Suprapubic skin (tissue), 4 donors: ENCODE results near the gene BCL11A.

ENCODE experiments used
- EP300 ChIP-seq: sonication (generic); formaldehyde crosslinking; IDR thresholded peaks from one replicate; pipeline ENCODE4 v1.6.1; 2017; ENCODE audit warnings: antibody characterized with exemption
- POLR2AphosphoS5 ChIP-seq, 3 donors: sonication (generic); formaldehyde crosslinking; IDR thresholded peaks; one replicate each; pipeline ENCODE4 v1.6.1; 2017; ENCODE audit warnings: antibody characterized with exemption in 3 of 3
- TF ChIP-seq, protein P1 (sequence below), 2 donors: fragments of 200-600 bp in 1 of 2; fragments of 450-650 bp in 1 of 2; sonication (generic) in 1 of 2; IDR thresholded peaks; one replicate each; pipeline ENCODE4 v1.5.1; 2016 to 2019; ENCODE audit warnings: antibody characterized with exemption in 2 of 2, mild to moderate bottlenecking in 1 of 2, moderate library complexity in 1 of 2

DNA sequence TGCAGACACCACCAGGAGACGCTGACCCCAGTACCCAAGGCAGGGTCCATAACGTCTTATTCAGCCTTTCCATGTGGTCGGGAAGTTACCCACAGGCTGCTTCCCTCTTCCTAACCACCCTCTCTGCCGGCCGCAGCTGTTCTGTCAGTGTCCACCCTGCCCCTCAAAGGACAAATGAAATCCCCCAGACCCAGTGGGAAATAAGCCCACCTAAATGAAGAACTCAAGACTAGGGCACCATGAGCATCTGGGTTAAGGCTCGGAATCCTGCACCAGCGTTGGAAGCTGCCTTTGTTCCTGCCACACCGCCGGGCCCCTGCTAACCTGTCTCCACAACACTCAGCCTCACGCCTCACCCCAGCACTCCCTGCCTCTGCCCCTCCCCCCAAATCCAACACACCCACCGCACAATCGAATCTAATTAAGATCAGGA is 21.7 kb downstream of the BCL11A start:
- TF ChIP-seq, protein P1, sequence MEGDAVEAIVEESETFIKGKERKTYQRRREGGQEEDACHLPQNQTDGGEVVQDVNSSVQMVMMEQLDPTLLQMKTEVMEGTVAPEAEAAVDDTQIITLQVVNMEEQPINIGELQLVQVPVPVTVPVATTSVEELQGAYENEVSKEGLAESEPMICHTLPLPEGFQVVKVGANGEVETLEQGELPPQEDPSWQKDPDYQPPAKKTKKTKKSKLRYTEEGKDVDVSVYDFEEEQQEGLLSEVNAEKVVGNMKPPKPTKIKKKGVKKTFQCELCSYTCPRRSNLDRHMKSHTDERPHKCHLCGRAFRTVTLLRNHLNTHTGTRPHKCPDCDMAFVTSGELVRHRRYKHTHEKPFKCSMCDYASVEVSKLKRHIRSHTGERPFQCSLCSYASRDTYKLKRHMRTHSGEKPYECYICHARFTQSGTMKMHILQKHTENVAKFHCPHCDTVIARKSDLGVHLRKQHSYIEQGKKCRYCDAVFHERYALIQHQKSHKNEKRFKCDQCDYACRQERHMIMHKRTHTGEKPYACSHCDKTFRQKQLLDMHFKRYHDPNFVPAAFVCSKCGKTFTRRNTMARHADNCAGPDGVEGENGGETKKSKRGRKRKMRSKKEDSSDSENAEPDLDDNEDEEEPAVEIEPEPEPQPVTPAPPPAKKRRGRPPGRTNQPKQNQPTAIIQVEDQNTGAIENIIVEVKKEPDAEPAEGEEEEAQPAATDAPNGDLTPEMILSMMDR (IDR thresholded peaks at IDR 0.05), result no peak
- TF ChIP-seq EP300 (no peak), POLR2AphosphoS5 (IDR thresholded peaks at IDR 0.05) (no peak)
